ENCODE results near the gene DLGAP4. TPM values are rescaled to one million over a fixed set of nuclear protein-coding genes. Genes with fewer than 3 reads are reported as not detected.

Gene DLGAP4
- total and polyA plus RNA-seq, 2 of the 8 experiments (the other 6 are each of a cell fraction or from before 2014, with no cell fraction given): 41.2 to 57.2 TPM

- CTCF ChIA-PET (ENCODE audit: partially characterized antibody): interaction anchor here (0.6 to 3.6 kb wide), 10 partner anchors 9 to 1243 kb away, joined by 3 to 19 read pairs (median 7); partner anchors contain the start of genes MYL9 and RAB5IF
- Histone ChIP-seq H3K4me3 (ENCODE audit: extremely low read depth in 1 of 4, insufficient read depth in 2 of 4, low read depth in 3 of 4, low read length in 4 of 4) (no peak overlapping the region), H3K36me3 (ENCODE audit: control insufficient read depth in 2 of 4, insufficient read depth in 4 of 4, low read length in 3 of 4) (peaks cover 0 to 2% (median 0%) of the 10 kb centered on the region in 4 experiments; a peak in 3 of 8 replicates), H3K4ac (replicated peaks; ENCODE audit: insufficient read length, low read depth, low read length) (no peak overlapping the region), H3K4me2 (ENCODE audit: insufficient read depth in 1 of 2, low read depth in 2 of 2, low read length in 2 of 2) (no peak overlapping the region), H4K91ac (replicated peaks; ENCODE audit: insufficient read length, low read length) (no peak overlapping the region), H3K79me1 (ENCODE audit: low read depth, low read length) (peaks cover 2% of the 10 kb centered on the region; the same call in 1 of the 2 replicates), H3K9me3 (ENCODE audit: insufficient read depth in 2 of 2, low read depth in 1 of 2, low read length in 1 of 2) (no peaks in the 10 kb centered on the region), H4K5ac (ENCODE audit: insufficient read length, low read depth, low read length) (no peak overlapping the region), H3K23ac (ENCODE audit: insufficient read length) (no peak overlapping the region), H3K79me2 (ENCODE audit: control insufficient read depth in 1 of 2, insufficient read depth in 2 of 2, low read length in 2 of 2) (peaks cover 0 to 13% of the 10 kb centered on the region in 2 experiments; a peak in 1 of 4 replicates), H2BK20ac (ENCODE audit: low read length) (no peak overlapping the region), H2BK15ac (ENCODE audit: low read length) (no peak overlapping the region), H2BK5ac (ENCODE audit: low read depth, low read length) (no peak overlapping the region; the same call in 1 of the 2 replicates), H3K4me1 (replicated peaks in 1 of 4; ENCODE audit: control insufficient read depth in 3 of 4, insufficient read depth in 4 of 4, low read length in 3 of 4) (no peaks in the 10 kb centered on the region), H2AFZ (ENCODE audit: low read length) (no peak overlapping the region), H2AK5ac (ENCODE audit: low read depth, low read length) (no peak overlapping the region), H3K56ac (replicated peaks; ENCODE audit: insufficient read length, low read depth, low read length) (no peak overlapping the region), H2BK12ac (ENCODE audit: low read depth, low read length) (no peak overlapping the region), H4K8ac (ENCODE audit: extremely low read depth, insufficient read depth, low read length) (peak overlapping the region; percentile 80; the same call in 1 of the 2 replicates), H2BK120ac (replicated peaks; ENCODE audit: low read depth, low read length) (no peak overlapping the region), H4K20me1 (replicated peaks in 1 of 2; ENCODE audit: control insufficient read depth in 1 of 2, insufficient read depth in 2 of 2, low read length in 2 of 2) (peaks cover 2 to 14% of the 10 kb centered on the region in 2 experiments), H3K9ac (replicated peaks in 1 of 4; ENCODE audit: extremely low read depth in 1 of 4, low read depth in 3 of 4, low read length in 3 of 4) (no peak overlapping the region), H3K27me3 (replicated peaks in 1 of 4; ENCODE audit: control insufficient read depth in 3 of 4, extremely low read depth in 1 of 4, insufficient read depth in 3 of 4, low read length in 3 of 4) (no peaks in the 10 kb centered on the region), H3K27ac (ENCODE audit: low read depth, low read length) (no peak overlapping the region; the same call in 1 of the 2 replicates), H3K14ac (ENCODE audit: insufficient read length) (no peak overlapping the region), H3K18ac (ENCODE audit: extremely low read depth, low read length) (no peak overlapping the region), H3K23me2 (ENCODE audit: low read depth, low read length) (no peaks in the 10 kb centered on the region)
- WGBS, 2 experiments (ENCODE audit: extremely low coverage in 1 of 2, insufficient coverage in 1 of 2, insufficient read length in 1 of 2, insufficient replicate concordance in 2 of 2, low coverage in 1 of 2, low lambda C conversion rate in 2 of 2, missing lambda C conversion rate in 1 of 2): 85% methylated on average over 15 of the region's 15 CpGs; no CpG with 5 or more reads in 1 of the 2 experiments
- POLR2A ChIA-PET (ENCODE audit: partially characterized antibody): interaction anchor here (0.6 to 3.8 kb wide), 9 partner anchors 9 to 385 kb away, joined by 3 to 13 read pairs (median 4); partner anchors contain the start of genes MYL9 and RAB5IF
- FAIRE-seq: no peak
- TF ChIP-seq SRF (IDR thresholded peaks at IDR 0.05; ENCODE audit: low read depth, low read length) (no peak), POLR2A (IDR thresholded peaks at IDR 0.05; ENCODE audit: control extremely low read depth in 1 of 2, low read depth in 2 of 2, low read length in 2 of 2) (peak in 1 of 2 experiments; percentile 15; a peak in 1 of 3 replicates), RNF2 (IDR thresholded peaks at IDR 0.05; ENCODE audit: borderline replicate concordance, low read depth, low read length, missing control alignments, poor library complexity, severe bottlenecking) (no peak)
- DNase-seq (ENCODE audit: low read depth in 1 of 2, low spot score in 2 of 2): no peak
Measured at GRCh38 chr20:36550790-36551299, 244.7 kb downstream of the DLGAP4 start.

Measured in H1 (cell line).